IPS-15b (cell line): ENCODE data around the gene HAGH.

ENCODE experiments used
- H3K27me3 ChIP-seq: one replicate; pipeline ENCODE4 v1.6.1; 2013; ENCODE audit warnings: low read length; ENCODE audit not compliant: control insufficient read depth, insufficient read depth
- H3K36me3 ChIP-seq: one replicate; pipeline ENCODE4 v1.6.1; 2013; ENCODE audit warnings: low read length; ENCODE audit not compliant: control insufficient read depth, insufficient read depth
- H3K4me1 ChIP-seq: one replicate; pipeline ENCODE4 v1.6.1; 2013; ENCODE audit warnings: mild to moderate bottlenecking, low read length; ENCODE audit not compliant: control insufficient read depth, insufficient read depth
- H3K4me3 ChIP-seq: one replicate; pipeline ENCODE4 v1.5.1; 2013; ENCODE audit warnings: low read depth, low read length
- H3K9ac ChIP-seq: one replicate; pipeline ENCODE4 v1.6.1; 2013; ENCODE audit warnings: low read depth, mild to moderate bottlenecking, low read length
- H3K9me3 ChIP-seq: one replicate; pipeline ENCODE4 v1.6.1; 2013; ENCODE audit warnings: mild to moderate bottlenecking, low read length; ENCODE audit not compliant: control insufficient read depth, insufficient read depth

The HAGH gene

GRCh38 chr16:1773703-1774447 is 52.8 kb downstream of the HAGH start:
- Histone ChIP-seq H3K9ac (peak overlapping the region; percentile 85), H3K27me3 (no peaks in the 10 kb centered on the region), H3K4me1 (peaks cover 2% of the 10 kb centered on the region), H3K9me3 (no peaks in the 10 kb centered on the region), H3K4me3 (peak overlapping the region; percentile 85), H3K36me3 (peaks cover 31% of the 10 kb centered on the region)

GRCh38 chr16:1772908-1773702 is 53.5 kb downstream of the HAGH start, which contains the start of gene MRPS34:
MRPS34 (minus strand) TSS chr16:1773134; CDS start chr16:1773119, 15 bp downstream.
- peaks cover 36% of the 10 kb centered on the region for H3K36me3 ChIP-seq
- no peaks in the 10 kb centered on the region for H3K27me3 ChIP-seq
- peak within 1 kb of the TSS; percentile 88 for H3K9ac ChIP-seq
- peak within 1 kb of the TSS; percentile 85 for H3K4me3 ChIP-seq
- no peaks in the 10 kb centered on the region for H3K9me3 ChIP-seq
- peaks cover 2% of the 10 kb centered on the region for H3K4me1 ChIP-seq

GRCh38 chr16:1772362-1772907 is 54.2 kb downstream of the HAGH start, which contains the start of gene EME2:
EME2 (plus strand) TSS chr16:1772810; CDS start chr16:1773228, 418 bp downstream.
- no peaks in the 10 kb centered on the region for H3K9me3 ChIP-seq
- peaks cover 39% of the 10 kb centered on the region for H3K36me3 ChIP-seq
- H3K4me1 ChIP-seq = peaks cover 2% of the 10 kb centered on the region
- peak within 1 kb of the TSS; percentile 88 for H3K9ac ChIP-seq
- peak within 1 kb of the TSS; percentile 85 for H3K4me3 ChIP-seq
- H3K27me3 ChIP-seq = no peaks in the 10 kb centered on the region

- Histone ChIP-seq H3K36me3 (peaks cover 40% of the 10 kb centered on the region), H3K4me1 (peaks cover 2% of the 10 kb centered on the region), H3K9ac (peak overlapping the region; percentile 88), H3K4me3 (peak overlapping the region; percentile 85), H3K27me3 (no peaks in the 10 kb centered on the region), H3K9me3 (no peaks in the 10 kb centered on the region)
Observed at GRCh38 chr16:1771864-1772361, 54.7 kb downstream of the HAGH start.

- Histone ChIP-seq H3K4me1 (peaks cover 2% of the 10 kb centered on the region), H3K36me3 (peaks cover 38% of the 10 kb centered on the region), H3K27me3 (no peaks in the 10 kb centered on the region), H3K9ac (peak within 1 kb of the TSS; percentile 88), H3K9me3 (no peaks in the 10 kb centered on the region), H3K4me3 (peak within 1 kb of the TSS; percentile 85)
Observed at GRCh38 chr16:1771188-1771863, 55.3 kb downstream of the HAGH start, which contains the start of gene NME3. NME3 (minus strand) TSS chr16:1771543; CDS start chr16:1771534, 9 bp downstream.

- peak overlapping the region; percentile 79 for H3K9ac ChIP-seq
- H3K4me1 ChIP-seq = peaks cover 2% of the 10 kb centered on the region
- H3K4me3 ChIP-seq = peak overlapping the region; percentile 85
- H3K36me3 ChIP-seq = peaks cover 38% of the 10 kb centered on the region
- no peaks in the 10 kb centered on the region for H3K9me3 ChIP-seq
- no peaks in the 10 kb centered on the region for H3K27me3 ChIP-seq
Observed at GRCh38 chr16:1770328-1771187, 56.1 kb downstream of the HAGH start.

- H3K4me3 ChIP-seq = no peak overlapping the region
- no peak overlapping the region for H3K9ac ChIP-seq
- H3K27me3 ChIP-seq = no peaks in the 10 kb centered on the region
- peaks cover 34% of the 10 kb centered on the region for H3K36me3 ChIP-seq
- no peaks in the 10 kb centered on the region for H3K9me3 ChIP-seq
- H3K4me1 ChIP-seq = peaks cover 2% of the 10 kb centered on the region
Observed at GRCh38 chr16:1769402-1770300, 57.0 kb downstream of the HAGH start.

GRCh38 chr16:1768767-1769401 is 57.7 kb downstream of the HAGH start:
- peaks cover 2% of the 10 kb centered on the region for H3K4me1 ChIP-seq
- no peak overlapping the region for H3K9ac ChIP-seq
- peaks cover 40% of the 10 kb centered on the region for H3K36me3 ChIP-seq
- no peaks in the 10 kb centered on the region for H3K9me3 ChIP-seq
- no peaks in the 10 kb centered on the region for H3K27me3 ChIP-seq
- no peak overlapping the region for H3K4me3 ChIP-seq

- Histone ChIP-seq H3K9me3 (no peaks in the 10 kb centered on the region), H3K27me3 (no peaks in the 10 kb centered on the region), H3K4me3 (no peak overlapping the region), H3K4me1 (peaks cover 2% of the 10 kb centered on the region), H3K36me3 (peaks cover 41% of the 10 kb centered on the region), H3K9ac (no peak overlapping the region)
Observed at GRCh38 chr16:1768061-1768766, 58.4 kb downstream of the HAGH start.
